ENCODE data around the gene PIK3AP1.
"Not testable (repeated sequence)": the region's sequence is repeated elsewhere in the genome, so short reads cannot be mapped to it uniquely, and the experiment has no call there.

The PIK3AP1 gene

GRCh38 chr10:96720422-96721206 is at the start of gene PIK3AP1:
Gene PIK3AP1, minus strand, starts transcription at chr10:96720514. Its CDS starts 120 bp downstream, at chr10:96720394.
- DNase-seq = peak in 6 of 14 donors; percentile 9 to 61 (median 36)

- DNase-seq = no peak
These were observed 47.8 kb upstream of the PIK3AP1 start for GRCh38 chr10:96768136-96768535.

GRCh38 chr10:96767611-96768010 is 47.3 kb upstream of the PIK3AP1 start:
- no peak for DNase-seq

GRCh38 chr10:96765406-96766240 is 45.3 kb upstream of the PIK3AP1 start:
- DNase-seq = peak in 6 of 14 donors; percentile 3 to 44 (median 11)

GRCh38 chr10:96764425-96765060 is 44.2 kb upstream of the PIK3AP1 start:
- DNase-seq = no peak

- peak in 2 of 14 donors; percentile 5 to 7 for DNase-seq
These were observed 38.1 kb upstream of the PIK3AP1 start for GRCh38 chr10:96758423-96758822.

GRCh38 chr10:96756111-96756903 is 36.0 kb upstream of the PIK3AP1 start:
- DNase-seq = no peak

- no peak for DNase-seq
These were observed 33.6 kb upstream of the PIK3AP1 start for GRCh38 chr10:96753956-96754355.

- DNase-seq = no peak
These were observed 32.1 kb upstream of the PIK3AP1 start for GRCh38 chr10:96752375-96752774.

- not testable (repeated sequence) for DNase-seq
These were observed 30.0 kb upstream of the PIK3AP1 start for GRCh38 chr10:96750316-96750715.

GRCh38 chr10:96747734-96748550 is 27.6 kb upstream of the PIK3AP1 start:
- peak in 2 of 14 donors; percentile 12 to 26 for DNase-seq

GRCh38 chr10:96746503-96746902 is 26.2 kb upstream of the PIK3AP1 start:
- no peak for DNase-seq

GRCh38 chr10:96745950-96746349 is 25.6 kb upstream of the PIK3AP1 start:
- DNase-seq = no peak

- DNase-seq = peak in 1 of 14 donors; percentile 8
These were observed 23.8 kb upstream of the PIK3AP1 start for GRCh38 chr10:96743988-96744585.

- not testable (repeated sequence) for DNase-seq
These were observed 21.2 kb upstream of the PIK3AP1 start for GRCh38 chr10:96741557-96741956.

- peak in 7 of 14 donors; percentile 10 to 59 (median 38) for DNase-seq
These were observed 20.4 kb upstream of the PIK3AP1 start for GRCh38 chr10:96740579-96741281.

GRCh38 chr10:96740141-96740540 is 19.8 kb upstream of the PIK3AP1 start:
- DNase-seq = no peak

- DNase-seq = not testable (repeated sequence)
These were observed 17.1 kb upstream of the PIK3AP1 start for GRCh38 chr10:96737307-96737902.

- DNase-seq = no peak
These were observed 4.3 kb upstream of the PIK3AP1 start for GRCh38 chr10:96724621-96725020.

GRCh38 chr10:96721207-96721572 is 876 bp upstream of the PIK3AP1 start:
- no peak for DNase-seq
